Astrocyte (in vitro differentiated cells and primary cell): ENCODE data around the gene RBM38. TPM values are rescaled to one million over a fixed set of nuclear protein-coding genes. Genes with fewer than 3 reads are reported as not detected.

Source experiments
- DNase-seq: peaks from one replicate; pipeline ENCODE4 v3.0.0-alpha.2; 2010; ENCODE audit warnings: low read depth
- FAIRE-seq: peaks from 2 replicates; lab custom pipeline; 2011; peaks lifted over from hg19 to GRCh38; lab: Jason Lieb, UNC
- H2AFZ ChIP-seq: 2 replicates; pipeline ENCODE4 v1.6.0; 2012; ENCODE audit warnings: low read depth, low read length, inconsistent platforms
- H3K27ac ChIP-seq: 2 replicates; pipeline ENCODE4 v1.5.1; 2011; ENCODE audit warnings: low read depth, low read length, inconsistent platforms
- H3K27me3 ChIP-seq: 2 replicates; pipeline ENCODE4 v1.6.0; 2011; ENCODE audit warnings: low read length, inconsistent platforms; ENCODE audit not compliant: insufficient read depth
- H3K36me3 ChIP-seq: 2 replicates; pipeline ENCODE4 v1.5.1; 2011; ENCODE audit warnings: low read length, inconsistent platforms; ENCODE audit not compliant: insufficient read depth
- H3K4me1 ChIP-seq: 2 replicates; pipeline ENCODE4 v1.5.1; 2011; ENCODE audit warnings: low read length, inconsistent platforms; ENCODE audit not compliant: insufficient read depth
- H3K4me2 ChIP-seq: 2 replicates; pipeline ENCODE4 v1.6.0; 2012; ENCODE audit warnings: low read length, inconsistent platforms
- H3K4me3 ChIP-seq: 2 replicates; pipeline ENCODE4 v1.5.1; 2011; ENCODE audit warnings: low read depth, mild to moderate bottlenecking, low read length, inconsistent platforms; ENCODE audit not compliant: insufficient read depth
- H3K79me2 ChIP-seq: 2 replicates; pipeline ENCODE4 v1.6.0; 2012; ENCODE audit warnings: mild to moderate bottlenecking, low read length, inconsistent platforms; ENCODE audit not compliant: insufficient read depth
- H3K9ac ChIP-seq: 2 replicates; pipeline ENCODE4 v1.6.0; 2012; ENCODE audit warnings: mild to moderate bottlenecking, low read length, inconsistent platforms
- H3K9me3 ChIP-seq: 2 replicates; pipeline ENCODE4 v1.5.1; 2012; ENCODE audit warnings: low read depth, mild to moderate bottlenecking, low read length, inconsistent platforms; ENCODE audit not compliant: insufficient read depth
- H4K20me1 ChIP-seq: 2 replicates; pipeline ENCODE4 v1.6.0; 2012; ENCODE audit warnings: low read length, inconsistent platforms; ENCODE audit not compliant: insufficient read depth
- H3K27ac Mint-ChIP-seq: one replicate; pipeline ENCODE4 v1.8.0; 2021; ENCODE audit warnings: mild to moderate bottlenecking, mixed read lengths; ENCODE audit not compliant: unreplicated experiment
- H3K27me3 Mint-ChIP-seq: one replicate; pipeline ENCODE4 v1.8.0; 2021; ENCODE audit warnings: low read depth, mixed read lengths; ENCODE audit not compliant: unreplicated experiment
- H3K36me3 Mint-ChIP-seq: one replicate; pipeline ENCODE4 v1.8.0; 2021; ENCODE audit warnings: low read depth, mixed read lengths; ENCODE audit not compliant: unreplicated experiment
- H3K4me1 Mint-ChIP-seq: one replicate; pipeline ENCODE4 v1.8.0; 2021; ENCODE audit warnings: low read depth, mixed read lengths; ENCODE audit not compliant: unreplicated experiment
- H3K4me3 Mint-ChIP-seq: one replicate; pipeline ENCODE4 v1.8.0; 2021; ENCODE audit warnings: mild to moderate bottlenecking, moderate library complexity, mixed read lengths; ENCODE audit not compliant: unreplicated experiment
- H3K9me3 Mint-ChIP-seq: one replicate; pipeline ENCODE4 v1.8.0; 2021; ENCODE audit warnings: mild to moderate bottlenecking, mixed read lengths; ENCODE audit not compliant: unreplicated experiment
- CTCF ChIP-seq: IDR thresholded peaks from 2 replicates; pipeline ENCODE4 v1.5.1; 2011; ENCODE audit warnings: low read depth, mild to moderate bottlenecking, inconsistent platforms, low read length, moderate library complexity; ENCODE audit not compliant: insufficient read depth
- EZH2 ChIP-seq: IDR thresholded peaks from 2 replicates; pipeline ENCODE4 v1.6.1; 2012; ENCODE audit warnings: mild to moderate bottlenecking, low read length, inconsistent platforms; ENCODE audit not compliant: insufficient read depth
- total RNA-seq: library from RNA; stranded (reverse); gene quantifications from 2 replicates; pipeline ENCODE4 v1.2.1, GENCODE V29; 2021

Gene RBM38
- total RNA-seq, 1 donor from 2014 or later = 43.5 TPM

GRCh38 chr20:57389695-57390603 lies 1.2 kb upstream of the RBM38 start:
- Histone ChIP-seq H3K9me3 (no peaks in the 10 kb centered on the region), H3K27me3 (no peaks in the 10 kb centered on the region), H4K20me1 (peaks cover 20% of the 10 kb centered on the region), H3K36me3 (no peaks in the 10 kb centered on the region), H2AFZ (peak overlapping the region; percentile 66), H3K79me2 (peaks cover 28% of the 10 kb centered on the region), H3K4me2 (peak overlapping the region; percentile 73), H3K4me3 (no peak overlapping the region), H3K9ac (peak overlapping the region; percentile 35), H3K27ac (no peak overlapping the region), H3K4me1 (peaks cover 18% of the 10 kb centered on the region)
- TF ChIP-seq EZH2 (no peak), CTCF (no peak)
- Mint-ChIP-seq H3K9me3 (no peaks in the 10 kb centered on the region), H3K4me1 (peaks cover 19% of the 10 kb centered on the region), H3K4me3 (no peak overlapping the region), H3K36me3 (peaks cover 16% of the 10 kb centered on the region), H3K27me3 (no peaks in the 10 kb centered on the region), H3K27ac (peak overlapping the region; percentile 47)
- FAIRE-seq (no peak), DNase-seq (no peak)

DNA sequence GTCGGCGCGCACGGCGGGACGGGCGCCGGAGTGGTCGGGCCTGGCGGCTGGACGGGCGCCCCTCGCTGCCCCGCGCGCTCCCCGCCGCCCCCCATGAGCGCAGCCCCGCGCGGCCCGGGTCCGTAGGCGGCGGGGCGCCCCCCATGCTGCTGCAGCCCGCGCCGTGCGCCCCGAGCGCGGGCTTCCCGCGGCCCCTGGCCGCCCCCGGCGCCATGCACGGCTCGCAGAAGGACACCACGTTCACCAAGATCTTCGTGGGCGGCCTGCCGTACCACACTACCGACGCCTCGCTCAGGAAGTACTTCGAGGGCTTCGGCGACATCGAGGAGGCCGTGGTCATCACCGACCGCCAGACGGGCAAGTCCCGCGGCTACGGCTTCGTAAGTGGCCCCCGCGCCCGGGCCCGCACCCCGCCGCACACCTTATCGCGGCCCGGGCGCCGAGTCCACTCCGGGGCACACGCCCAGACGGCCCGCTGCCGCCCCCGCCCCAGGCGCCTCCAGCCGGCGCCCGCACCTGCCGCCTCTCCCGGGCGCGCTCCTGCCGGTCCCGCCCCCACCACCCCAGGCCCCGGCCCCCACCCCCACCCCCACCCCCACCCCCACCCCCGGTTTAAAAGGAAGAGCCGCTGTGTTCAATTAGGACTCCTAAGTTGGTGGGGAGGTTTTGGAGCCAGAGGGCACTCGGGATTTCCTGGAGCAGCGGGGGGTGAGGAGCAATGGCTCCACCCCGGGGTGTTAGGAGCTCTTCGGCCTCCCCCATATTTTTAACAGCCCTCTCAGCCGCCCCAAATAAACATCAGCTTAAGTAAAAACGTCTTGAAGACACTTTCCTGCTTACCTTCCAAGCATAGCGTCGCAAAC lies 474 bp downstream of the RBM38 start:
- H3K27ac Mint-ChIP-seq = no peak overlapping the region
- H3K9me3 Mint-ChIP-seq = no peaks in the 10 kb centered on the region

More for the DNA sequence above, 474 bp downstream of the RBM38 start:
- H3K4me3 Mint-ChIP-seq = peak overlapping the region; percentile 89
- H2AFZ ChIP-seq = peak overlapping the region; percentile 73
- peak overlapping the region; percentile 79 for H3K9ac ChIP-seq
- H3K4me3 ChIP-seq = peak overlapping the region; percentile 66
- H3K27ac ChIP-seq = no peak overlapping the region
- FAIRE-seq = no peak
- H3K27me3 Mint-ChIP-seq = no peaks in the 10 kb centered on the region
- peak overlapping the region; percentile 84 for H3K4me2 ChIP-seq
- H3K4me1 ChIP-seq = peaks cover 28% of the 10 kb centered on the region
- H3K36me3 ChIP-seq = no peaks in the 10 kb centered on the region
- H3K9me3 ChIP-seq = no peaks in the 10 kb centered on the region
- peaks cover 10% of the 10 kb centered on the region for H3K36me3 Mint-ChIP-seq
- no peaks in the 10 kb centered on the region for H3K27me3 ChIP-seq
- no peak for DNase-seq
- TF ChIP-seq CTCF (no peak), EZH2 (no peak)
- H4K20me1 ChIP-seq = peaks cover 30% of the 10 kb centered on the region
- H3K4me1 Mint-ChIP-seq = peaks cover 29% of the 10 kb centered on the region
- H3K79me2 ChIP-seq = peaks cover 37% of the 10 kb centered on the region
